Upper lobe of right lung (tissue), 1 donor: ENCODE data around the gene TMEM30B. TPM values are rescaled to one million over a fixed set of nuclear protein-coding genes. Genes with fewer than 3 reads are reported as not detected.
"Not testable (repeated sequence)": the region's sequence is repeated elsewhere in the genome, so short reads cannot be mapped to it uniquely, and the experiment has no call there.

ENCODE experiments used
- ATAC-seq: fragments of 200-7000 bp; cut with Tn5 transposase; one replicate; pipeline ENCODE4 v1.9.1; 2020; ENCODE audit warnings: mild to moderate bottlenecking, moderate library complexity
- DNase-seq: peaks from one replicate; pipeline ENCODE4 v3.0.0-alpha.2; 2020
- H3K27ac ChIP-seq: fragments of 200-600 bp; one replicate; pipeline ENCODE4 v1.8.0; 2022
- H3K27me3 ChIP-seq: fragments of 200-600 bp; one replicate; pipeline ENCODE4 v1.8.0; 2022; ENCODE audit warnings: mild to moderate bottlenecking
- H3K36me3 ChIP-seq: fragments of 200-600 bp; one replicate; pipeline ENCODE4 v1.8.0; 2022
- H3K4me1 ChIP-seq: fragments of 200-600 bp; one replicate; pipeline ENCODE4 v1.8.0; 2022
- H3K4me3 ChIP-seq: fragments of 200-600 bp; one replicate; pipeline ENCODE4 v1.8.0; 2022; ENCODE audit warnings: mild to moderate bottlenecking
- H3K9me3 ChIP-seq: fragments of 200-600 bp; one replicate; pipeline ENCODE4 v1.8.0; 2022
- intact Hi-C: fragments of 100-400 bp; cut with DNase I; formaldehyde crosslinking; loops from one replicate; pipeline ENCODE4 v1.11.0; 2022
- total RNA-seq: library from RNA; stranded (reverse); fragmentation: NEBNext Ultra II Directional; extraction: Animal tissue kit (Norgen Biotek cat#: 25700); gene quantifications from one replicate; pipeline ENCODE4 v1.2.1, GENCODE V29; 2021
- TF ChIP-seq, protein P1 (sequence below): fragments of 200-600 bp; IDR thresholded peaks from one replicate; pipeline ENCODE4 v1.8.0; 2022; ENCODE audit warnings: antibody characterized with exemption
- donor health status: DM: no; HTN: yes; CAD: no; lungs with severe emphysema.

Gene TMEM30B
- total RNA-seq, 1 donor from 2014 or later: 22.5 TPM

DNA sequence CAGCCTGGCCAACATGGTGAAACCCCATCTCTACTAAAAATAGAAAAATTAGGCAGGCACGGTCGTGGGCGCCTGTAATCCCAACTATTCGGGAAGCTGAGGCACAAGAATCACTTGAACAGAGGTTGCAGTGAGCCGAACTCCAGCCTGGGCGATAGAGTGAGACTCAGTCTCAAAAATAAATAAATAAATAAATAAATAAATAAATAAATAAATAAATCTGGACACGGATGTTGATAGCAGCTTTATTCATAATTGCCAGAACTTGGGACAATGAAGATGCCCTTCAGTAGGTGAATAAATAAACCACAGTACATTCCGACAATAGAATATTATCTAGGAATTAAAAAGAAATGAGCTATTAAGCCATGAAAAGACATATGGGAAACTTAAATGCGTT lies 31.1 kb downstream of the TMEM30B start:
- no peaks in the 10 kb centered on the region for H3K27me3 ChIP-seq
- TF ChIP-seq, protein P1, sequence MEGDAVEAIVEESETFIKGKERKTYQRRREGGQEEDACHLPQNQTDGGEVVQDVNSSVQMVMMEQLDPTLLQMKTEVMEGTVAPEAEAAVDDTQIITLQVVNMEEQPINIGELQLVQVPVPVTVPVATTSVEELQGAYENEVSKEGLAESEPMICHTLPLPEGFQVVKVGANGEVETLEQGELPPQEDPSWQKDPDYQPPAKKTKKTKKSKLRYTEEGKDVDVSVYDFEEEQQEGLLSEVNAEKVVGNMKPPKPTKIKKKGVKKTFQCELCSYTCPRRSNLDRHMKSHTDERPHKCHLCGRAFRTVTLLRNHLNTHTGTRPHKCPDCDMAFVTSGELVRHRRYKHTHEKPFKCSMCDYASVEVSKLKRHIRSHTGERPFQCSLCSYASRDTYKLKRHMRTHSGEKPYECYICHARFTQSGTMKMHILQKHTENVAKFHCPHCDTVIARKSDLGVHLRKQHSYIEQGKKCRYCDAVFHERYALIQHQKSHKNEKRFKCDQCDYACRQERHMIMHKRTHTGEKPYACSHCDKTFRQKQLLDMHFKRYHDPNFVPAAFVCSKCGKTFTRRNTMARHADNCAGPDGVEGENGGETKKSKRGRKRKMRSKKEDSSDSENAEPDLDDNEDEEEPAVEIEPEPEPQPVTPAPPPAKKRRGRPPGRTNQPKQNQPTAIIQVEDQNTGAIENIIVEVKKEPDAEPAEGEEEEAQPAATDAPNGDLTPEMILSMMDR: no peak
- no peaks in the 10 kb centered on the region for H3K36me3 ChIP-seq
- no peak overlapping the region for H3K4me3 ChIP-seq
- ATAC-seq: no peak
- H3K27ac ChIP-seq: no peak overlapping the region
- intact Hi-C loops: loop anchor here (5.0 kb wide), 1 partner anchor 628 kb away; no protein-coding TSS in a partner anchor
- H3K9me3 ChIP-seq: no peaks in the 10 kb centered on the region
- DNase-seq: no peak
- H3K4me1 ChIP-seq: no peaks in the 10 kb centered on the region

DNA sequence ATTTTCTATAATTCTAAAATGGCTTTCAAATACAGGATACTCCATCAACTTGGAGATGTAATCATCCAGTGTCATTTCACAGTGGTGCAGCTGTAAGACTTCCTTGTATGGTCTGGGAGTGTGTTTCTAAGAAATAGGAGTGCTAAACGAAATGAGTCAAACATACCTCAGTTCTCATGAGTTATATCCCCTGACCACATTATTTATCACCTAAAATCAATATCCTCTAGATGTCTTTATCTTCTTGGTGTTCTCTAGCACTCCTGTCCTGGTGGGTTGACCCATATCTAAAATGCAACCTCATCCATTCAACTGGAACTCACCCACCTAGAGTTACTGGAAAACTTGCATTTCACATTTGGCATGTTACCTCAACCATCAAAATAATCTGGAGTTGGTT lies 33.2 kb downstream of the TMEM30B start:
- Histone ChIP-seq H3K27me3 (no peaks in the 10 kb centered on the region), H3K9me3 (no peaks in the 10 kb centered on the region), H3K4me3 (no peak overlapping the region), H3K27ac (no peak overlapping the region), H3K36me3 (no peaks in the 10 kb centered on the region), H3K4me1 (no peaks in the 10 kb centered on the region)
- ATAC-seq (no peak), DNase-seq (no peak)
- TF ChIP-seq, protein P1: no peak
- intact Hi-C loops: no loop called here

DNA sequence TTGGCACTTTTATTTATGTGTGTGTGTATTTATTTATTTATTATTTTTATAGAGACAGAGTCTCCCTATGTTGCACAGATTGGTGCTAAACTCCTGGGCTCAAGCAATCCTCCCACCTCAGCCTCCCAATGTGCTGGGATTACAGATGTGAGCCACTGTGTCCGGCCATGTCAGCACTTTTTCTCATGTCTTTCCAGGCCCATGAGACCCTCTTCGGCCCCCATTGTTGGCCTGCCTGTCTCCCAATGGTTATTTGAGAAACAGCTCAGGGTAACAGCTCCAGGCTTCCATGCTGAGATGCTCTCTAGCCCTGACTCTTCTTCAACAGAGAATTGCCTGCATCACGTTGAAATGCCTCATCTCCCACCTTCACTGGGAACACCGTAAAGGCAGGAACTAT lies 34.4 kb downstream of the TMEM30B start:
- Histone ChIP-seq H3K4me1 (no peaks in the 10 kb centered on the region), H3K9me3 (no peaks in the 10 kb centered on the region), H3K27me3 (peaks cover 4% of the 10 kb centered on the region), H3K36me3 (no peaks in the 10 kb centered on the region), H3K4me3 (no peak overlapping the region), H3K27ac (no peak overlapping the region)
- ATAC-seq (no peak), DNase-seq (no peak)
- intact Hi-C loops: no loop called here
- TF ChIP-seq, protein P1: no peak

DNA sequence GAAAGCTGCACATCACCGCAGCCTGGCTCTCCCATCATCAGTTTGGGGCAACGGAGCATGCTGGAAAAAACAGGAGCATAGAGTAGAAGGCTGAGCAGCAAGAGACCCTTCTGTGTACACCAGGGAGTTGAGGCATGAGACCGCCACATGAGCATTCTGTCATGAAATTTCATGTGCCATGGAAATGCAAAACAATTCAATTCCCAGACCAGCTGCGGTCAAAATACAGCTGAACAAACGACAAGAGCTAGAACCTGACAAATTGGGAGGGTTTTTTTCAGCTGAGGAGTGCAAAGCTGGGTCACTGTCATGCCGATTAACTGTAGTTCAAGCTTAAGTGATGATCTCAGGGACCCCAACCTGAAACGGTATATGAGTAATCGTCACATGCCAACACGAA lies 37.1 kb downstream of the TMEM30B start:
- Histone ChIP-seq H3K27me3 (peaks cover 4% of the 10 kb centered on the region), H3K36me3 (no peaks in the 10 kb centered on the region), H3K9me3 (no peaks in the 10 kb centered on the region), H3K4me3 (no peak overlapping the region), H3K27ac (no peak overlapping the region), H3K4me1 (no peaks in the 10 kb centered on the region)
- DNase-seq: no peak
- intact Hi-C loops: loop anchor here (5.0 kb wide), 1 partner anchor 72 kb away; no protein-coding TSS in a partner anchor
- no peak for ATAC-seq
- TF ChIP-seq, protein P1: no peak

DNA sequence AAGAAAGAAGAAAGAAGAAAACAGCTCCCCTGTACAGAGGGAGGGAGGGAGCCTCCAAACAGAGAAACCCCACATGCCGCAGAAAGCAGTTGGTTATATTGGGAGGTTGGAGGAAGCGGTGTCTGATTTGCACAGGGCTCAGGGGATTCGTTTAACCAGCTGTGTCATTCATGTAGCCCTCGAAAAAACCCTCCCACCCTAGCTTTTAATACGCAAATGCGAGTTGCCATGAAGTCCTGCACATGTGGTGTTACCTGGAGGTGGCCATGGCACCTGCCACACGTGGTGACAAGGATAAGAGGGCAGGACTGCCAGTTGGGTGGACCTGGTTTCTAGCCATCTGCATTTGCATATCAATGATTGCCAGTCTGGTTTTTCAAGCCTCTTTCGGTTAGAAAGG lies 40.9 kb downstream of the TMEM30B start:
- no peak for ATAC-seq
- Histone ChIP-seq H3K36me3 (no peaks in the 10 kb centered on the region), H3K27ac (no peak overlapping the region), H3K9me3 (no peaks in the 10 kb centered on the region), H3K4me3 (no peak overlapping the region), H3K27me3 (peaks cover 4% of the 10 kb centered on the region), H3K4me1 (no peaks in the 10 kb centered on the region)
- intact Hi-C loops: loop anchor here (5.0 kb wide), 1 partner anchor 68 kb away; no protein-coding TSS in a partner anchor
- TF ChIP-seq, protein P1: no peak
- no peak for DNase-seq

- DNase-seq, H3K27me3 ChIP-seq, H3K36me3 ChIP-seq, H3K9me3 ChIP-seq, H3K27ac ChIP-seq, H3K4me3 ChIP-seq, intact Hi-C loops, H3K4me1 ChIP-seq, ATAC-seq: not testable (repeated sequence)
These were observed 41.9 kb downstream of the TMEM30B start for GRCh38 chr14:61239285-61239684.
